ENCODE results near the gene WRAP73.

Gene WRAP73

DNA sequence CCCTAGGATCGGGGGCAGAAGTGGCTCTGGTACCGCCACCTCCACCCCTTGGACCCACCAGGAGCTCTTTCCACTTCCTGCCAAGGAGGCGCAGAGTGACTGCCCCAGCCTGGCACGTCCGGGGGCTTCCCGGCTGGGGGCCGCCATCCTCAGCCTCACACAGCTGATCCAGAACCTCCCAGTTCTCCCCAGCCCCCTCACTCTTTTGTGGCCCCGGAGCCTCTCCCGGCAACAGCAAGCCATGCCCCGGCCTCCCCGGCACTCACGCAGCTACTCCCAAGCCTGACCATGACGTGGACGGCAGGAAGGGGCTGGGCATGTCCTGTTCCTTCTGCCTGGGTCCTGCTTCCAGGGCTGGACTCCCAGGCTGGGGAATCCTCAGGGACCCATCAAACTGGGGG, 19.5 kb upstream of the WRAP73 start:
- DNase-seq (ENCODE audit: low read depth in 2 of 2, low spot score in 1 of 2): no peak

DNA sequence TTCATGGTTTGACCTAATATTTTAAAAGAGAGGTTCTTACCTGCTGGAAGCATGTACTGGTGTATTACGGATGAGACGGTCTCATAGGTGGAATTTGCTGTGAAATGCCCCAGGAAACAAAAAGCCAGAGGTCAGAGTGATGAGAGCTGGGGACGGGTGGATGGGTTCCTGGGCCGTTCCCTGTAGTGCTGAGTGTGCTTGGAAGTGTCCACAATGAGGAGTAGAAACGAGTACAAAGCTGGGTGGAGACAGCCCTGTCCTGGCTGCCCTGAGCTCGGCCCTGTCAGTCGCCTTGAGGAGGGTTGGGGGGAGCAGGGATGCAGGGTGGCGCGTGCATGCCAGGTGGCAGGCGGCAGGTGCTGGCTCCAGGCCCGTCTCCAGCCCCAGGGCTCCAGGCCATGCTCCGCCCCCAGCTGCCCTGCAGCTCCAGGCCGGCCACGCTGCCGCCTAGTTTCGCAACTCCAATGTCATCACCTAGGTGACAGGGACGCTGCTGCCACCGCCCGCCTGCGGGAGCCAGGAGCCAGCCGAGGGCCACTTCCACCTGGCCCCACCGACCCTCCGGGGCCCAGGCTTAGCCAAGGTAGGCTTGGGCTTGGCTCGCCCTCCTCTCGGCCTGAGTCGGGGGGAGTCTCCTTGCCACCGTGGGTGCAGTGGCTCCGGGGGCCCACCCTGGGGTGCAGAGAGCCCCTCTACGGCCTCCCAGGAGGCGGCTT, 18.8 kb upstream of the WRAP73 start:
- no peak for DNase-seq (ENCODE audit: low read depth in 2 of 2, low spot score in 1 of 2)

GRCh38 chr1:3668148-3668547, 18.2 kb upstream of the WRAP73 start:
- DNase-seq (ENCODE audit: low read depth in 2 of 2, low spot score in 1 of 2): no peak

DNA sequence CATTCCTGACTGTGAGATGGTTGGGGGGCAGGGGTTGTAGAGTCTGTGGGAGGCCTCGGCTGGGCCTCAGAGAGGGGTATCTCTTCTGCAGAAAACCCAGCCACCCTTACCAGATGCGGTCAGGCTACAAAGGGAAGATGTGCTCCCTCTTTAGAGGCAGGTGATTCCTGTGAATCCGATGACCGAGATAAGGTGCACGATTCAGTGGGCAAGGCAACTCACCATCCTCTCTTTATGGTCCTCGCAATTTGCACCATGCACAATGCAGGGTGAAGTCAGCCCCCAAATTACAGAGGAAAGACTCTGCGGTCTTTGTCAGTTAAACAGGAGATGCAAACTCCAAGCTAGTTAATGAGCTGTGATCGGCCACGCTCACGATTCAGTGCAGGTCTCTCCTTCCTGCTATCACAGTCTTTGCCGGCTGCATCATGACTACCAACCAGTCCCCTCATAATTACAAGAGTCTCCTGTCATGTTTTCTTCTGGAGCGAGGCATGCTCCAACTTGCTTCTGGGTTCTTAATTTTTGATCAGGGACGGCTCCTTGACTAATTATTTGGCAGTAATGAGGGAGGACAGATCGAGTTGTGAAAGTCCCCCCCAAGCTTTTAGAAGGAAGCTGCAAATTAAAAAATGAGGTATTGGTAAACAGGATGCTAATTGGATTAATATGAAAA, 14.9 kb upstream of the WRAP73 start:
- no peak for DNase-seq (ENCODE audit: low read depth in 2 of 2, low spot score in 1 of 2)

GRCh38 chr1:3663999-3664699, 14.2 kb upstream of the WRAP73 start:
- no peak for DNase-seq (ENCODE audit: low read depth in 2 of 2, low spot score in 1 of 2)

- no peak for DNase-seq (ENCODE audit: low read depth in 2 of 2, low spot score in 1 of 2)
Observed at GRCh38 chr1:3662080-3662671, 12.3 kb upstream of the WRAP73 start.

- DNase-seq (ENCODE audit: low read depth in 2 of 2, low spot score in 1 of 2): no peak
Observed at GRCh38 chr1:3661631-3662030, 11.7 kb upstream of the WRAP73 start.

DNA sequence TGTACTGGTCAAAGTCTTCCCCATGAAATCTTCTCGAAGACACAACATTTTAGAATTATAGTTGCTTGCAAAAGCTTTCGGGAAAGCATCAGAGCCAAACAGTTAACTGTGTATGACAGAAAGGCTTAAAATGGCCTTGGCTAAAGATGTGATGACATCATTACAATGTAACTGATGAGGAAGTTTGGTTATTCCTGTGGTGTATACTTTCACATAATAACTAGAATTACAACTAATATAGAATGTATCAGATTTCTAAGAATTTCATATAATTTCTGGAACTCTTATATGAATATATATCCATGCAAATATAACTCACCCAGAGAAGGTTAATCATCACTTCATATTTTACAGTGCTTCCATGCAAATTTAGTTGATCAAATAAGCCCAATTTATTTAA, 10.8 kb upstream of the WRAP73 start:
- DNase-seq (ENCODE audit: low read depth in 2 of 2, low spot score in 1 of 2): no peak

- DNase-seq (ENCODE audit: low read depth in 2 of 2, low spot score in 1 of 2): no peak
Observed at GRCh38 chr1:3659093-3659492, 9.2 kb upstream of the WRAP73 start.

DNA sequence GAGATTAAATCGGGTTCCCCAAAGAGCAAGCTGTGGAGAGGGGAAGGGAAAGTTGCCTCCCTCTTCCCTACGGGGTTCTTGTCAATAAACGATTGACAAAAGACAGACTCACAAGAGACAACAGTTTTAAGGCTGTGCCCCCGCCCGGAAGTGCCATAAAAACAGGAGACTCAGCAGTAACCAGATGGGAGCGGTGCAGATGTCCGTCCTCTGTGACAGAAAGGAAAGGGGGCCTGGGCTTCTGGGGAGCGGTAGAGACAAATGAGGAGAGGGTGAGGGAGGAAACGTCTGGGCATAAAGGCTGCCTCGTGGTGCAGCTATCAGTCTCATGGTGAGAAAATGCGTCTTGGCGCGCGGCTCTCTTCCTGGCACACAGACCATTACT, 8.3 kb upstream of the WRAP73 start:
- DNase-seq (ENCODE audit: low read depth in 2 of 2, low spot score in 1 of 2): no peak

DNA sequence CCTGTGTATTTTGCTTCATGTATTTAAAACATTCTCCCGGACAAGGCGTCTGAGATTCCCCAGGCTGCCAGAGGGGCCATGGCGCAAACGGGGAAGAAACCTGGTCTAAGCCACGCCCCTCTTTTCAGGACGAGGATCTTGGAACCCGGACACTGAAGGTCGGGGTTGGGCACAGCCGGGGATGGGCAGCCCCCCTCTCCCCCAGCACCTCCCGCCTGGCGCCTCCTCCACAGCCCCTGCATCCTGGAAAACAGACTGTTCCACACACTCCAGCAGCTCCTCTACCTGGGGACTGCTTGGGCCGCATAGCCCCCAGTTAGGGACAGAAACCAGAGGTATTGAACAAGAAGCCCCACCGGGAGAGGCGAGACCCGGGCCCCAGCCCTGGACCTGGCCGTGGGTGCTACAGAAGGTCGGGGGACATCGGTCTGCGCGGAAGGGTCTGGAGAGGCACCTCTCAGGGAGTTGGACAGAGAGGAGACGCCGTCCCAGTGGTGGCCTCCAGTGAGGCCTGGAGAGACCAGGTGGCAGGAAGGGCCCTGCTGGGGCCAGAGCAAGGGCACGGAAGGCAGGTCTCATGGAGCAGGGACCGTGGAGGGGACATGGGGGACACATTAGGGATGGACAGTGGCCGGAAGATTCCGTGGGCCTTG, 7.8 kb upstream of the WRAP73 start:
- DNase-seq (ENCODE audit: low read depth in 2 of 2, low spot score in 1 of 2): no peak

GRCh38 chr1:3657096-3657475, 7.2 kb upstream of the WRAP73 start:
- no peak for DNase-seq (ENCODE audit: low read depth in 2 of 2, low spot score in 1 of 2)

GRCh38 chr1:3656450-3657095, 6.7 kb upstream of the WRAP73 start:
- no peak for DNase-seq (ENCODE audit: low read depth in 2 of 2, low spot score in 1 of 2)

GRCh38 chr1:3654549-3655281, 4.8 kb upstream of the WRAP73 start:
- no peak for DNase-seq (ENCODE audit: low read depth in 2 of 2, low spot score in 1 of 2)

DNA sequence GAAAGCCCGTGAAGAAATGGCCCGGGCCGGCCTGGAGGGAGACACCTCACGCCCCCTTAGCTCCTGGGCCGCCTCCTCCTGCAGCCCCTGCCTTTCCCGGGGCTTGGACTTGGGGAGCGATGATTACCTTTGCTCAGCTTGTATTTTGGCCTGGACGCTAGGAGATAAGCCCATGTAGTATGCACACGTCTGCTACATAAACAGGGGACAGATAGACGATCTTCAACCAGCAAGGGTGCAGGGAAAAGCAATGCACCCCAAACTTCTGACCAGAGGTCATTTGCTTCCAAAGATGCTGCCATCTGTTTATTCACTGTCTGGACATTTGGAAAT, 3.3 kb upstream of the WRAP73 start:
- DNase-seq (ENCODE audit: low read depth in 2 of 2, low spot score in 1 of 2): no peak

GRCh38 chr1:3652548-3653285, 2.8 kb upstream of the WRAP73 start:
- no peak for DNase-seq (ENCODE audit: low read depth in 2 of 2, low spot score in 1 of 2)

DNA sequence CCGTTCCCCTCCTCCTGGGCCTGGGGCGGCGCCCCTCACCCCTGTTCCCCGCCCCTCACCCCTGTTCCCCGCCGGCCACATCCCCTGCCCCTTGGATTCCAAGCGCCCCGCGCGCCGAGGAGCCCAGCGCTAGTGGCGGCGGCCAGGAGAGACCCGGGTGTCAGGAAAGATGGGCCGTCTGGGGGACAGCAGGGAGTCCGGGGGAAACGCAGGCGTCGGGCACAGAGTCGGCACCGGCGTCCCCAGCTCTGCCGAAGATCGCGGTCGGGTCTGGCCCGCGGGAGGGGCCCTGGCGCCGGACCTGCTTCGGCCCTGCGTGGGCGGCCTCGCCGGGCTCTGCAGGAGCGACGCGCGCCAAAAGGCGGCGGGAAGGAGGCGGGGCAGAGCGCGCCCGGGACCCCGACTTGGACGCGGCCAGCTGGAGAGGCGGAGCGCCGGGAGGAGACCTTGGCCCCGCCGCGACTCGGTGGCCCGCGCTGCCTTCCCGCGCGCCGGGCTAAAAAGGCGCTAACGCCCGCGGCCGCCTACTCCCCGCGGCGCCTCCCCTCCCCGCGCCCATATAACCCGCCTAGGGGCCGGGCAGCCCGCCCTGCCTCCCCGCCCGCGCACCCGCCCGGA, 2.1 kb upstream of the WRAP73 start, which contains the start of gene TP73:
TSS of gene TP73 (plus strand) at position 587 of the 618 bp plus-strand sequence. CDS start 29,850 bp downstream, outside the sequence.
- no peak for DNase-seq (ENCODE audit: low read depth in 2 of 2, low spot score in 1 of 2)

DNA sequence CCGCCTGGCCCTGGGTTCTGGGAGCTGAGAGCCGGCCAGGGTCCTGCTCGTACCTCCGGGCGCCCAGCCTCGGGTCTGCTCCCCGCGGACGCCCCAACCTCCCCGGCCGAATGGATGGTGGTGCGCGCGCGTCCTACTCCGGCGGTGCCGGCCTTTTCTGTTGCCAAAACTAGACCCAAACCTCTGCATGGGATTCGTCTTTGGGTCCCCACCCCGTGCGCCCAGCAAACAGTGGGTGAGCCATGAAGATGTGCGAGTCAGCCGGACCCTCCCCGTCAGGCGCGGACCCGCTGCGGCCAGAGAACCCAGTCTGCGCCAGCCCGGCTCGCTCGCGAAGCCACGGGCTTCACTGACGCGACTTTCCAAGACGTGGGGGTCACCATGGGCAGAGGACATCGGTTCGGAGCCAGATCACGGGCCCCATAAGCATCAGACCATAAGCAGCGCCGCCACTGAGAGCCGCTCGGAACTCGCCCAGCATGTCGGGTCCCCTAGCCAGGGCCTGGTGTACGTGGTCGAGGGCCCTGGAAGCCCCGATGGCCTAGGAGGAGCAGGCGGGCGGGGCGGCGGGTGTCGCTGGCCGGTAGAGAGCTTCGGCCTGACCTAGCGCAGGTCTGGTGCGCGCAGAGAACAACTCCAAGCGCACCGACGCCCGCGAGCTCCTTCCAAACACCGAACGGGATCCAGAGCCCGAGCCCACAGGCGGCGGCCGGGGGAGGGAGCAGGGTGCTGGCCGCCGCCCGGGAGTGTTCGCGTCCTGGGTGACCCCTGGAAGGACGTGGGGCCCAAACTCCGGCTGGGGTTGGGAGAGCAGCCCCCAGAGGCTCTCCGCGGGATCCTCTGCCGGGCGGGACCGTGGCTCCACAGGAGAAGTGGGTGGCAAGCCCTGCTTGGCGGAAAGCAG, 1.4 kb upstream of the WRAP73 start:
- no peak for DNase-seq (ENCODE audit: low read depth in 2 of 2, low spot score in 1 of 2)

Data from stimulated activated CD8-positive, alpha-beta memory T cell treated with anti-CD3 and anti-CD28 coated beads, Interleukin-4, amount 100 ng/mL, for 1 hour (primary cell).